Measurements from ENCODE around the gene SLC35F1.

- TF ChIP-seq, protein P1, sequence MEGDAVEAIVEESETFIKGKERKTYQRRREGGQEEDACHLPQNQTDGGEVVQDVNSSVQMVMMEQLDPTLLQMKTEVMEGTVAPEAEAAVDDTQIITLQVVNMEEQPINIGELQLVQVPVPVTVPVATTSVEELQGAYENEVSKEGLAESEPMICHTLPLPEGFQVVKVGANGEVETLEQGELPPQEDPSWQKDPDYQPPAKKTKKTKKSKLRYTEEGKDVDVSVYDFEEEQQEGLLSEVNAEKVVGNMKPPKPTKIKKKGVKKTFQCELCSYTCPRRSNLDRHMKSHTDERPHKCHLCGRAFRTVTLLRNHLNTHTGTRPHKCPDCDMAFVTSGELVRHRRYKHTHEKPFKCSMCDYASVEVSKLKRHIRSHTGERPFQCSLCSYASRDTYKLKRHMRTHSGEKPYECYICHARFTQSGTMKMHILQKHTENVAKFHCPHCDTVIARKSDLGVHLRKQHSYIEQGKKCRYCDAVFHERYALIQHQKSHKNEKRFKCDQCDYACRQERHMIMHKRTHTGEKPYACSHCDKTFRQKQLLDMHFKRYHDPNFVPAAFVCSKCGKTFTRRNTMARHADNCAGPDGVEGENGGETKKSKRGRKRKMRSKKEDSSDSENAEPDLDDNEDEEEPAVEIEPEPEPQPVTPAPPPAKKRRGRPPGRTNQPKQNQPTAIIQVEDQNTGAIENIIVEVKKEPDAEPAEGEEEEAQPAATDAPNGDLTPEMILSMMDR (IDR thresholded peaks at IDR 0.05; ENCODE audit: low read depth, low read length), result no peak
- no peak for TF ChIP-seq EZH2phosphoT487 (IDR thresholded peaks at IDR 0.05; ENCODE audit: low read depth)
These were observed 659 bp downstream of the SLC35F1 start for GRCh38 chr6:117907601-117908245.
